Esophagus muscularis mucosa (tissue), 4 donors: ENCODE data around the gene HS6ST1. TPM values are rescaled to one million over a fixed set of nuclear protein-coding genes. Genes with fewer than 3 reads are reported as not detected.

Experiments
- DNase-seq: peaks from one replicate; pipeline ENCODE4 v3.0.0-alpha.2; 2017; ENCODE audit errors: extremely low spot score
- H3K27ac ChIP-seq, 4 donors: fragments of 200-600 bp; sonication (generic); replicated peaks in 1 of 4; 1 replicate in 3 of 4; 2 replicates in 1 of 4; pipeline ENCODE4 v1.5.1; 2016 to 2019; ENCODE audit warnings: mild to moderate bottlenecking in 1 of 4
- H3K27me3 ChIP-seq, 4 donors: fragments of 200-600 bp; sonication (generic); one replicate each; pipeline versions ENCODE4 v1.5.1 to v1.6.0; 2016 to 2019
- H3K36me3 ChIP-seq, 4 donors: fragments of 200-600 bp; sonication (generic); one replicate each; pipeline ENCODE4 v1.5.1; 2016 to 2019
- H3K4me1 ChIP-seq, 4 donors: fragments of 200-600 bp; sonication (generic); one replicate each; pipeline ENCODE4 v1.5.1; 2016 to 2019
- H3K4me3 ChIP-seq, 4 donors: fragments of 200-600 bp; sonication (generic); 1 replicate in 2 of 4; 2 replicates in 2 of 4; pipeline ENCODE4 v1.5.1; 2016 to 2019; ENCODE audit warnings: mild to moderate bottlenecking in 4 of 4, moderate library complexity in 1 of 4
- H3K9me3 ChIP-seq, 4 donors: fragments of 200-600 bp; sonication (generic); 1 replicate in 3 of 4; 2 replicates in 1 of 4; pipeline ENCODE4 v1.5.1; 2016 to 2019
- CTCF ChIP-seq, 3 experiments: fragments of 200-600 bp in 2 of 3; fragments of 450-650 bp in 1 of 3; sonication (generic) in 2 of 3; IDR thresholded peaks; one replicate each; pipeline ENCODE4 v1.5.1; 2017 to 2019; ENCODE audit warnings: antibody characterized with exemption in 3 of 3, mild to moderate bottlenecking in 2 of 3, moderate library complexity in 1 of 3
- EP300 ChIP-seq: sonication (generic); formaldehyde crosslinking; IDR thresholded peaks from one replicate; pipeline ENCODE4 v1.6.1; 2017; ENCODE audit warnings: antibody characterized with exemption
- POLR2A ChIP-seq: fragments of 450-650 bp; IDR thresholded peaks from one replicate; pipeline ENCODE4 v1.6.1; 2017; ENCODE audit warnings: antibody characterized with exemption, moderate library complexity, mild to moderate bottlenecking, low read depth
- POLR2AphosphoS5 ChIP-seq, 2 donors: sonication (generic); formaldehyde crosslinking; IDR thresholded peaks; one replicate each; pipeline ENCODE4 v1.6.1; 2017; ENCODE audit warnings: antibody characterized with exemption in 2 of 2
- WGBS: methylation state at CpG from one replicate; pipeline ENCODE4 v1.1.5; 2018; 5-methylcytosine and 5-hydroxymethylcytosine counted together
- intact Hi-C: fragments of 100-400 bp; cut with DNase I; formaldehyde crosslinking; loops from one replicate; pipeline ENCODE4 v1.15.1; 2023
- total RNA-seq, 4 donors: library from RNA; depleted of rRNA; stranded (reverse); fragments of >200 nt; gene quantifications; one replicate each; pipeline versions ENCODE4 v1.1.0 to v1.2.1, GENCODE V29; 2016

HS6ST1 gene
- total RNA-seq, 4 donors from 2014 or later, result 17.4 to 62.2 (median 38.5) TPM

DNA sequence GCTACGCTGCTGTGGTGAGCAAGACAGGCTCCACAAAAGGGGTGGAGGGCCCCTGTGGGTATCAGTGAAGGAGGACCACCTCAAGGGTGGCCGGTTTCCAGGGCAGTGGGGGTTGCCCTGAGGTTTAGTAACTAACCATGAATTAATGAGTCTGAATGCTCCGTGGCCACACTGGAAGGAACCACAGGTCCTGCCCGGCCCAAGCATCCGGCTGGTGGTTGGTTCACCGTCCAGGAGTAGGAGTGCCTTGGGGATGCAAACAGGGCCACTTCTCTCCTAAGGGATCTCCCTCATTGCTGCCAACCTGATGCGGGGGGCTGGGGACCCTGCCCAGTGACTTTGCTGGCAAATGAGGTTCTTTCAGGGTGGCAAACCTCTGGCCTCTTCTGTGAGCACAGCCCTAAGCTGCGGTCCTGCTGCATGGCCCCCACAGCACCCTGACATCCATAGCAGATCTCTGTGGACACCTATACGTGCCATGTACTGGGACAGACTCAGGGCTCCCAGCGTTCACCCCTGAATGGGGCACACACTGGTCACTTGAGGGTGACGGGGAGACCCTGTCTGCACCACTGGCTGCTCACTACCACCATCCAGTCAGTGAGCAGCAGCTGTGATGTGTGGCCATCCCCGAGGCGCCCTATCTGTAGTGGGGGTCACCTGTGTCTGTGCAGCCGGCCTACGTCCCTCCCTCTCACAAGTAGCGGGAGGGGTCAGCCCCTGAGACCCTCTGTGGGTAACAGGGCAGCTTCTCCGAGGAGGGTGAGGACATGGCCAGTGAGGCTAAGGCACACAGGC, 41.6 kb downstream of the HS6ST1 start:
- WGBS, result 92% methylated on average over 7 of the region's 17 CpGs
- intact Hi-C loops, result no loop called here
- H3K4me1 ChIP-seq, result peaks cover 19 to 24% (median 22%) of the 10 kb centered on the region in 4 donors

DNA sequence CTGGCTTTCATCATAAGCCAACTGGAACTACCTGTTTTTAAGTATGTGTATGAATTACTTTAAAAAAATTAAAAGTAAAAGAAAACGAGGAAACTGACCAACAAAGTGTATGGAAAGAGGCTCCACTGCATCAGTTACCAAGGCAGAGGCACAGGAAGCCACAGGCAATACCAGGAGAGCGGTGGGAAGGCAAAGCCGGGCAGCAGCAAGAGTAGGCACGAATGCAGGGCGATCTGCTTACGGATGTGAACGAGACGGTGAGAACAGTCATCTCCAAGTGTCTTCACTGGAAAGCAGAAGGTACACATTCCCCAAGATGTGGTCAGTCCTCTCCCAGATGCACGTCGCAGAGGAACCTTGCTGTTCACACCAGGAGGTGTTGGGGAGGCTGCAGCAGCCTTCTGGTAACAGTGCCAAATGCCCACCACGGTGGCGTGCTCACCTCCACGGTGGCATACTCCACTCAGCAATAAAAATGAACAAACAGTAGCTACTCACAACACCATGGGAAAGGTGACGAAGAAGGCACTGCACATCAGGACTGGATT, 43.1 kb downstream of the HS6ST1 start:
- H3K27me3 ChIP-seq, result no peaks in the 10 kb centered on the region
- H3K27ac ChIP-seq, result no peak overlapping the region
- no peak for TF ChIP-seq POLR2AphosphoS5 (IDR thresholded peaks at IDR 0.05)
- 91% methylated on average over 14 of the region's 14 CpGs for WGBS
- H3K4me1 ChIP-seq, result peaks cover 7 to 17% (median 9%) of the 10 kb centered on the region in 4 donors
- H3K9me3 ChIP-seq, result peaks cover 0 to 9% (median 2%) of the 10 kb centered on the region in 4 donors
- intact Hi-C loops, result no loop called here
- no peak overlapping the region for H3K4me3 ChIP-seq
- H3K36me3 ChIP-seq, result peaks cover 0 to 29% (median 15%) of the 10 kb centered on the region in 4 donors
- DNase-seq, result no peak

More for the DNA sequence above, 41.6 kb downstream of the HS6ST1 start:
- Histone ChIP-seq H3K36me3 (peaks cover 0 to 26% (median 12%) of the 10 kb centered on the region in 4 donors), H3K27ac (no peak overlapping the region), H3K27me3 (no peaks in the 10 kb centered on the region), H3K4me3 (no peak overlapping the region), H3K9me3 (peaks cover 0 to 9% (median 2%) of the 10 kb centered on the region in 4 donors)
- DNase-seq, result no peak
- TF ChIP-seq CTCF (IDR thresholded peaks at IDR 0.05), result no peak
- no peak for TF ChIP-seq POLR2A
- TF ChIP-seq POLR2AphosphoS5 (IDR thresholded peaks at IDR 0.05), result no peak
- no peak for TF ChIP-seq EP300

DNA sequence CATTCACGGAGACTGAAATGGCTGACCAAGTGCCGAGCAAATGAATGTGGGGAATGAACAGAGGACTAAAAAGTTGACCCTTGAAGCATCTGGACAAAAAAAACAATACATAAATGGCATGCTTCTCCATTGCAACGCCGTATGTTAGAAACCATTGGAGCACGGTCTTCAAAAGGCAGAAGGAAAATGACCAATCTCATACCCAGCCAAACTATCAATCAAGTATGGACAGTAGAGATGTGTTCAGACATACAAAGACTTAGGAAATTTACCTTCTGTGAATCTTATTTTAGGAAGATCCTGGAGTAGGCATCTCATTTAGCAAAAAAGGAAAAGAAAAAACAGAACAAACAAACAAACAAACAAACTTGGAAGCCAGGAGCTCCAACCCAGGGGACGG, 44.5 kb downstream of the HS6ST1 start:
- peaks cover 0 to 9% (median 2%) of the 10 kb centered on the region in 4 donors for H3K9me3 ChIP-seq
- TF ChIP-seq CTCF (IDR thresholded peaks at IDR 0.05), result no peak
- no peak for TF ChIP-seq POLR2AphosphoS5 (IDR thresholded peaks at IDR 0.05)
- no peak for TF ChIP-seq POLR2A
- no peak for TF ChIP-seq EP300
- DNase-seq, result no peak
- H3K36me3 ChIP-seq, result peaks cover 0 to 29% (median 15%) of the 10 kb centered on the region in 4 donors
- no peaks in the 10 kb centered on the region for H3K27me3 ChIP-seq
- no peak overlapping the region for H3K27ac ChIP-seq
- 98% methylated on average over 6 of the region's 6 CpGs for WGBS
- H3K4me3 ChIP-seq, result no peak overlapping the region
- peaks cover 0 to 10% (median 2%) of the 10 kb centered on the region in 4 donors for H3K4me1 ChIP-seq
- intact Hi-C loops, result no loop called here

- intact Hi-C loops, result no loop called here
- 85% methylated on average over 16 of the region's 16 CpGs for WGBS
- Histone ChIP-seq H3K36me3 (peaks cover 0 to 29% (median 18%) of the 10 kb centered on the region in 4 donors), H3K4me3 (no peak overlapping the region), H3K9me3 (peaks cover 0 to 9% (median 2%) of the 10 kb centered on the region in 4 donors), H3K27ac (no peak overlapping the region), H3K27me3 (no peaks in the 10 kb centered on the region), H3K4me1 (peaks cover 0 to 10% (median 2%) of the 10 kb centered on the region in 4 donors)
- DNase-seq, result no peak
- TF ChIP-seq EP300, result no peak
- TF ChIP-seq POLR2AphosphoS5 (IDR thresholded peaks at IDR 0.05), result no peak
- no peak for TF ChIP-seq CTCF (IDR thresholded peaks at IDR 0.05)
- TF ChIP-seq POLR2A, result no peak
Measured at GRCh38 chr2:128273469-128274081, 45.1 kb downstream of the HS6ST1 start.
